Endometrial microvascular endothelial cells (primary cell): Measurements from ENCODE around the gene NFAM1. TPM values are rescaled to one million over a fixed set of nuclear protein-coding genes. Genes with fewer than 3 reads are reported as not detected.

ENCODE experiments used
- in situ Hi-C: cut with HindIII; loops from 2 replicates; pipeline ENCODE4 v1.10.0; 2017; ENCODE audit warnings: low sequenced_read_pairs, low pct_unique_long_range_greater_than_20kb; ENCODE audit errors: inconsistent ontology term
- total RNA-seq: library from RNA; depleted of rRNA; stranded (reverse); fragments of >200 nt; gene quantifications from one replicate; pipeline ENCODE4 v1.2.3, GENCODE V29; 2015; ENCODE audit errors: inconsistent ontology term

The NFAM1 gene
- total RNA-seq, 1 donor from 2014 or later, result not detected

DNA sequence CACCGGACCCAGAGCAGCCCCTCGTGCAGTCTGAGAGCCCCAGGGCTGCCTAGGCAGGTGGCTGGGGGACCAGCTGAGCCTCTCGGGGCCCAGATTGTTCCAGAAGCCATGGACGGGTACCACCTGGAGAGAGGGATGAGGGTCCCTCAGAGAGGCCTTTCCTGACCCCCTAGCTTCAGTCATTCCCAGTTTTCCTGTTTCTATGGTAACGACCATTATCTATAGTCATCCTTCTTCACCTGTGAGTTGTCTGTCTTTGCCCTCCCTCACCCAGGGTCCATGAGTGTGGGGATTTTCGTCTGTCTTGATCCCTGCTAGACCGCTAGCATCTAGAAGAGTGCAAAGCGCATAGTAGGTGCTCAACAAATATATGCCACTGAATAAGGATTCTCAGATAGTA lies 85.5 kb downstream of the NFAM1 start:
- in situ Hi-C loops, result loop anchor here (25.0 kb wide), 1 partner anchor 91 kb away; the partner anchor contains the start of gene NFAM1

DNA sequence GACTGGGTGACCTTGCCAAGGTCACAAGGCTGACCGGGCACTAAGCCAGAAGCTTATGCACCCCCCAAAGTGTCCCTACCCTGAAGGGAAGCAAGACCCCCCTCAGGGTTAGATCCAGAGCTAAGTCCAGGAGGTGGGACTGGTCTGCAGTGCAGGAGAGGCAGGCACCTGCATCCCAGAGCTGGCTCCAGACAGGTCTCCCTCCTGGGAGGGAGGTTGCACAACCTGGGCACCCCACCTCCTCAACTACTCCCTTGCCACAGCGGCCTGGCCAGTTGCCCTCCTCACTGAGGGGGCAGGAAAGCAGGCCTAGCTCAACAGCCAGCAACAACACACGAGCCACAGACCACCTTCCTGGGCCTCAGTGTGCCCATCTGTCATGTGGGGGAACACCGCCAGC lies 86.7 kb downstream of the NFAM1 start:
- in situ Hi-C loops, result loop anchor here (25.0 kb wide), 1 partner anchor 92 kb away; the partner anchor contains the start of gene NFAM1

DNA sequence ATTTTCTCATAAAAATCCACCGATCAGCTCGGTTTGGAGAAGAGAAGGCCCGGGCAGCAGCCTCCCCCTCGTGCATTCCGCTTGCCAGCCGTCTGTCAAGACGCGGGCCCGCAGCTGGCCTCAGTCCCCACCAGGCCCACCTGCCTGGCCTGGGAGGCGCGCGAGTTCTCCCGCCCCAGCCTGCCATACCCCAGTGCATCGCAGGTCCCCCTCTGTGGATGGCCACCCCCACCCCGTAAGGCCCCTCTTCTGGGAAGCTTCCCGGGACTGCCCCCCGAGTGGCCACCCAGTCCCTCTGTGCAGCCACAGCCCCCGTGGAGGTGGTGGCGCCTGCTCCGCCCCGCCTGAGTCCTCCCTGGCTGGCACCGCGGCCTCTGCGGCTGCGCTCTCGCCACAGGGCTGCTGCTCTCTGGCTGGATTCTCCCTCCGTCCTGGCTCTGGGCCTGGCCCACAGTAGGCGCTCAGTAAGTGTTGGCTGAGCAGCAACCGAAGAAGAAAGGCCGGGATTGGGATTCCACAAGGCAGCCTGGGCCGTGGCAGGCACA lies 87.8 kb downstream of the NFAM1 start:
- in situ Hi-C loops, result loop anchor here (25.0 kb wide), 1 partner anchor 93 kb away; the partner anchor contains the start of gene NFAM1

DNA sequence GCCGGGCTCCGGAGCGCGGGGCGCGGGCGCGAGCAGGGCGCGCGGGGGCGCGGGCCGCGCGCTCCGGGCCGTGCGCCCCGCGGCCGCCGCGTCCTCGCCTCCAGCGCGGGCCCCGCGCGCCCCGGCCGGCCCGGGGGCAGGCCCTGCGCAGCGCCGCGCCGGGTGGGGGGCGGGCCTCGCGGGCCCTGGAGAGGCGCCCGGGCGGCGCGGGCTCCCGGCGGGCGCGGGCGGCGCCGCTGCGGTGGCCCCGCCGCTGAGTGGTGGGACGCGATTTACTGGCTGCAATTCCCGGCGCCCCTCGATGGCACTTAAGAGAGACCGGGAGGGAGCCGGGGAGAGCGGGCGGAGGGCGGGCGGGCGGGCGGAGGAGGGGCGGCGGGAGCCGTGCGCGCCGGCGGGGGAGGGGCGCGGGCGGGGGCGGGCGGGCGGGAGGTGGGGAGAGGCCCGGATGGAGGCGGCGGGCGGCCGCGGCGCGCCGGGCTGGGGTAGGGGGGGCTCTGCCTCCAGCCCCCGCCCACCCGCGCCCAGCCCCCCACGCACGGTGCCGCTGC lies 88.6 kb downstream of the NFAM1 start:
- in situ Hi-C loops, result loop anchor here (25.0 kb wide), 1 partner anchor 94 kb away; the partner anchor contains the start of gene NFAM1

DNA sequence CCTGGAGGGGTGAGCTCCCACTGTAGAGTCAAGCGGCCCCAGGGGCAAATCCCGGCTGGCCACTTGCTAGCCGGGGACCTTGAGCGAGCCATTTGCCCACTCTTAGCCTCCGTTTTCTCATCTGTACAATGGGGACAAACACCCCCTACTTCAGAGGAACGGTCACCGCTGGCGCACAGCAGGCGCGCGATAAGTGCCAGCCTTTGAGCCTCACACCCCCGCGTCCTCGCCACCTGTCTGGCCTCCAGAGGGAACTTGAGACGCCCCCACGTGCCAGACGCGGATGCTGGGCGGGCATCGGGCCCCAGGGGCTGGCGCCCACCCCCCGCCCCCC lies 89.1 kb downstream of the NFAM1 start:
- in situ Hi-C loops, result loop anchor here (25.0 kb wide), 1 partner anchor 94 kb away; the partner anchor contains the start of gene NFAM1

DNA sequence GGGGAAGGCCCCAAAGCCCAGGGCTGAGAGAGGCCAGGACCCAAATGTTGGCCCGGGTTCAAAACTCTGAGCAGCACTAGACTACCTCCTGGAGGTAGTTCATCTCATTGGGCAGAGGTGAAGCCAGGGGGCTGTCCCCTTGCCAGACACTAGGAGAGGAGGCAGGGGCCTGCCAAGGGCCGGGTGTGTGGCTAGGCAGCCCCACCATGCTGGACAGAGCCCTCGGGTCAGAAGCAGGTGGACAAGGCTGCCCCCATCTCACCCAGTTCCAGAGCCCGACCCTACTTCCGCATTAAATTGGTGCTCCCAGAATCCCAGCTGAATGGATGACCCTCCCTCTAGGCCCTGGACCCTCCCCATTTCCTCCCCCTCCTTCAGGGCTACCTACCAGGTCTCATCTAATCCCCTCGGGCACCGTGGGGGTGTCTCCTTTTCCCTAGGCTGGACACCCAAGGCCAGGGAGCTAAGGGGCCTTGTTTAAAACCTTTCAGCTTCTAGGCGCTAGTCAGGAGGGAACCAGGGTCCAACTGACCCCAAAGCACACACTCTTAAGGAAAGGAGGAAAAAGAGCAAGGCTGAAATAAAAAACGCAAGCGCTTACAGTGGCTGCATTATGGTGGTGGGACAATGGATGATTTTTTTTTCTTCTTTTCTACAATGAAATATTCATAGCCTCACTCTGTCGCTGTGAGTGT lies 89.6 kb downstream of the NFAM1 start:
- in situ Hi-C loops, result loop anchor here (25.0 kb wide), 1 partner anchor 95 kb away; the partner anchor contains the start of gene NFAM1

DNA sequence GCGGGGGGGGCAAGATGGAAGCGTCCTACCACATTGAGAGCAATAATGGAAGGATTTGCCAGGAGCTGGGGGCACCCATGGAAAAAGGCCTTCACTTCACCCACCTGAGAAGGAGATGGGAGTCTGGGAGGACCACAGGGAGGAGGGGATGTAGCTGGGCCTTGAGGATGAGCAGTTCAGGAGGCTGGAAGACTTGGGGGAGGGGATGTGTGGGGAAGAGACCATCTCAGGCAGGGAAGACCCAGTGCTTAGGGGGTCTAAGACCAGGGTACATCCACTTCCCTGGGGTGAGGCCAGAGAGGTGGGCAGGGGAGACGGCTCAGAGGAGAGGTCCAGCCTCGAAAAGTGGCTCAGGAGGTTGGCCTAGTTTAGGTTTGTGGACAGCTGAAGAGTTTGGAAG lies 90.4 kb downstream of the NFAM1 start:
- in situ Hi-C loops, result loop anchor here (25.0 kb wide), 1 partner anchor 96 kb away; the partner anchor contains the start of gene NFAM1

DNA sequence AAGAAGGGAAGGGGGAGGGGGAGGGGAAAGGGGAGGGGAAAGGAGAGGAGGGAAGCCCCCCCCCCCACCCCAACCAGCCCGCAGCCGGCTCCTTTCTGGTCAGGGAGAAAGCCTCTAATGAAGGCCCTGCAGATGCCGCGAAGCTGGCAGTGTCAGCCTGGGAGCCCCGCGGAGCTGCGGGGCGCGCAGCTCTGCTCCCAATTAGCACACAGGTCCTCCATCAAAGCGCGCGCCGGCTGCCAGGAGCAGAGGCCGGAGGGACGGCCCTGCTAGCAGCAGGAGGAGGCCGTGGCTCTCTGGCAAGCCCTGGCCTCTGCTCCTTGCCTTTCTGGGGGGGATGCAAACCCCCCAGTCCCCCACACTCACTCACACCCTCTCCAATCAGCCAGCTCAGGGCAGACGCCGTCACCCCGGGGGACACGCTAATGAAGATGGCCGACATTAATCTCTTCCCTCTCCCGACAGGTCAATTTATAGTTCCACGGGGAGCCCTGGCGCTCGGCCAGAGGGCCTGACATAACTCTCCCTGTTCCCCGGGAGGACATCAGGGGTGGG lies 91.3 kb downstream of the NFAM1 start:
- in situ Hi-C loops, result loop anchor here (25.0 kb wide), 1 partner anchor 96 kb away; the partner anchor contains the start of gene NFAM1

DNA sequence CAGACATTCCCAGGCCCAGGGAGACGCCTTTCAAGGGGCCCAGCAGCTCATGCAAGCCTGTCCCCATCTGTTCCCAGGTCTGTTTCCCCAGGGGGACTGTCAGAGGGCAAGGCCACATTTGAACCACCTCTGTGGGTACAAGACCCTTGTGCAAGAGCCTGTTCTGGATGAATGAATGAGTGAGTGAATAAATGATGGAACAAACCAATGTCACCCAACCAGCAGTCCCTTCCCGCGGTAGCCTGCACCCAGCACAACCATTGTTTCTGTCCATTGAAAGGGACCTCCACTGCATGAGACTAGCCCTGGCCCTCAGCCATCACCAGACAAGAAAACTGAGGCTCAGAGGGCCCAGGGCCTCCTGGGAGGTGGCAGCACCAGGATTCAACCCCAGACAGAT lies 92.1 kb downstream of the NFAM1 start:
- in situ Hi-C loops, result loop anchor here (25.0 kb wide), 1 partner anchor 97 kb away; the partner anchor contains the start of gene NFAM1

DNA sequence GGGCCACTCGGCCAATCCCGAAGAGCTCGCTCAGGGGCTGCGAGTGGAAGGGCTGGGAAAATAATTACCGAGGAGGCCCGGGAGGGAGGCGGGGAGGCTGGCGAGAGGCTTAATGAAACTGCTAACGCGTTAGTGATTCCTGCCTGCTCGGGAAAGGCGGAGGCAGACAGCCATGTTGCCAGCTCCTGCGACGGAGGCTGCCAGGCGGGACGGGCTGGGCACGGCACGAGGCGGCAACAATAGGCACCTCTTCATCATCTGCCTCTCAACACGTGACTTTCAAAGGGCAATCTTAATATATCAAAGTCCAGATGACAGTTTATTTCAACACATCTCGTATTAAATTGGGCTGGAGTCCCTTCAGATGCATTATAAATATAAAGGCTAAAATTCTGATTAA lies 93.7 kb downstream of the NFAM1 start:
- in situ Hi-C loops, result loop anchor here (25.0 kb wide), 1 partner anchor 99 kb away; the partner anchor contains the start of gene NFAM1

DNA sequence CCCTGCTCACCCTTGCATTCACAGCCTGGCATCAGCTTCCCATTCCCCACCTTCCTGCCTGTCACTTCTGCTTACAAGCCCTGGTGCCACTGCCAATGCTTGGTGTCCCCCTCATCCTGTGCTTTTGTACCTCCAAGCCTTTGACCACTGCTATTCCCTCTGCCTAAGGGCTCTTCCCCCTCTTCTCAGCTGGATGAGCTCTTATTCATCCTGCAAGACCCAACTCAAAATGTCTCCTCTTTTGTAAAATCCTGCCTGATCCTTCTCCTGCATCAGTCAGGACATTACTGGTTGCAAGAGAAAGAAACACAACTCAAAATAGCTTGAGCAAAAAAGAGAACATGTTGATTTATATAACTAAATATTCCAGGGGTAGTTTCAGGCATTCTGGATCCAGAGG lies 94.8 kb downstream of the NFAM1 start:
- in situ Hi-C loops, result loop anchor here (25.0 kb wide), 1 partner anchor 100 kb away; the partner anchor contains the start of gene NFAM1

DNA sequence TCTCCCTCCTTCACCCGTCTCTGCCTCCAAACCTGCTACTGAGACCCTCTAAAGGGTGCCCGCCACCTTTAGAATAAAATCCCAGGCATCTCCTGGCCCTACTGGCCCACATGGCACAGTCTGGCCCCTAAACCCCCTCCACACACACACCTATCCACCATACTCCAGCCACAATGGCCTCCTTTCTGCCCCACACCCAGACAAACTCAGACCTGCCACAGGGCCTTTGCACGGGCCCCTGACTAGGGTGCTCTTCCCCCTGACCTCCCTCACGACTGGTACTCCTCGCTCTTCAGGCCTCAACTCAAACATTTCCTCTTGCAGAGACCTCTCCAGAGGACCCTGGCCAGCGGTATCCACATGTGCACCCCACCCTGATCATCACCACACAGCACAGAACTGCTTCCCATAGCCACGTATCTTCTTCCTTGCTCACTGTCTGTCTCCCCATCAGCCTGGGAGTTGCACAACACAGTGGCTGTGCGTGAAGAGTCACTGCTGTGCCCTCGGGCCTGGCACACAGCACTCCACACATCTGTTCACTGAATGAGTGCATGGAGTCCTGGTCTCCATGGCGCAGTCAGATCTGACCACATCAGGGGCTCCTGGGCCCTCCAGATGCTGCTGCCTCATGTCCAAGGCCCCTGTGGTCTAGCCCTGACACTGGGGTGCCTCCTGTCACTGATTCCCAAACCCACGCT lies 95.5 kb downstream of the NFAM1 start:
- in situ Hi-C loops, result loop anchor here (25.0 kb wide), 1 partner anchor 101 kb away; the partner anchor contains the start of gene NFAM1

DNA sequence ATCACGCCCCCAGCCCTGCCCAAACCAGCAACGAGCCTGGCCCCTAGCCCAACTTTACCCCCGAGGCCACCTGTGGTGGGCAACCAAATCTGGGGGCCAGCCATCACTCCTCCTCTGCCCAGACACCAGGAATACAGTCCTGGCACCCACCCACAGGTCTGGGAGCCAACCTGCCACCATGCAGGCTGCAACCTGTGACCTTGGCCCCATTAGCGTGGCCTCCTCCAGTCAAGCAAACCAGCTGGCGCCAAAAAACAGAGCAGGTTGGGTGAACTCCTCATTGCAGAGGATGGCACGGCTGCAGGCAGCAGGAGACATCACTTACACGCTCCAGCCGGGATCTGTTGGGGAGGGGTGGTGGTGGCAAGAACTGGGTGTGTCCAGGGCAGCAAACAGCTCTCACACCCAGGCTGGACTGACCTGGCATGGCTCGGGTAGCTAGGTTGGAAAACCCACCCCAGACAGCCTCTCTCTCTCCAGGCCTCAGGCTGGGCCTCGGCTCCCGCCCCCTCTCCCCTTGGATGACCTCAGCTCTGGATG lies 96.3 kb downstream of the NFAM1 start:
- in situ Hi-C loops, result loop anchor here (25.0 kb wide), 1 partner anchor 101 kb away; the partner anchor contains the start of gene NFAM1

DNA sequence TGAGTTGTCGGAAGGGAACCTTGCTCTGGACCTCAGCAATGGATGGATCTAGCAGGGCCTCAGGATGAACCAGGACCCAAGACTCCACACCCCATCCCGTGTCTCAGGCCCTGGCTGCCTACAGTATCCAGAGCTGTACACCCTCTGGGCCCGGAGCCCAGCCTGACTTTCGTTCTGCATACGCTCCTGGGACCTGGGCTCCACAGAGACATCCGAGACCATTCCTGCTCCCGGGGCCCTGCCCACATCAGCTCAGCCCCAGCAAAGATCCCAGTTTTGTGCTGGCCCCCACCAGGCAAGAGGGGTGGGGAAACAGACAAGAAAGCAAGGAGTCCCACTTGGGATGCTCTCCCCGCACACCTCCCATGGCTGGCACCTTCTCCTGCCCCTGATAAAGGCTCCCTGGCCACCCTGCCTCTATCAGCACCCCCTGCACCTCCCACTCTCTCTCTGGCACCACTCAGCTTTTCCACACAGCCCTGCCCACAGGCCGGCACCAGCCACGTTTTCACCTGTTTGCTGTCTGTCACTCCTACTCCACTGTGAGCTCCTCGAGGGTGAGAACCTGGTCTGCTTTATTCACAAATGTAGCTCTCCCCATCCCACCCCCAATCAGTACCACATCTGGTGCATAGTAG lies 97.2 kb downstream of the NFAM1 start:
- in situ Hi-C loops, result loop anchor here (25.0 kb wide), 1 partner anchor 102 kb away; the partner anchor contains the start of gene NFAM1

DNA sequence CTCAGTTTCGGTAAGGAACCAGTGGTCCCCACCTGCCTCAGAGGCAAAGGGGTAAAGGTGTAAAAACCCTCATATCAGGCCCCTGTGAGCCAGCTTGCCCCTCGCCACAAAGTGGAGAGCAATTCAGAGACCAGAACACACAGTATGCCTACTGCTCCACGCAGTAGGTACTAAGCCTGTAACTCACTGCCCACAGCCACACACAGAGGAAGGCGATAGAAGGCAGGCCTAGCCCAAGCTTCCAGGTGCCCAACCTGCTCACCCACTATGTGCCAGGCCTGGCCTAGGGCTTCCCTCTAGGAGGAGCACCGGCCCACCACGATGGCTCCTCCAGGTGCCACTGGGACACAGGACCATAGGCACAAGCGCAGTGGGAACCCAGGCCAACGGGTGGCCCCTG lies 98.7 kb downstream of the NFAM1 start:
- in situ Hi-C loops, result loop anchor here (25.0 kb wide), 1 partner anchor 104 kb away; the partner anchor contains the start of gene NFAM1

DNA sequence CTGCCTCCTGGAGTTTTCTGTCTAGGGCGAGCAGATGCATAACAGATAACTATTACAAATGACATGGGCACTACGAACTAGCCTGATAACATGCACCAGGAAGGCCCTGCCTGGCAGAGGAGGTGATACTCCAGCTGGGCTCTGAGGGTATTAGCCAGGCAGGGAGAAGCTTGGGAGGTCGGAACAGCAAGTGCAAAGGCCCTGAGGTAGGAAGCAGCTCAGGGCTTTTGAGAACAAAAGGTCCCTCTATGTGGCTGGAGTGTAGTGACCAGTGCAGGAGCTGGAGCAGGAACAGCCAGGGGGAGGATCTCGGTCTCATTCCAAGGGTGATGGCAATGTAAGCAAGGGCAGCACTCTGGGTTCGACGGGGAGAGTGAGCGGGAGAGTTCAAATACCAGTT lies 100.1 kb downstream of the NFAM1 start:
- in situ Hi-C loops, result loop anchor here (25.0 kb wide), 1 partner anchor 105 kb away; the partner anchor contains the start of gene NFAM1

DNA sequence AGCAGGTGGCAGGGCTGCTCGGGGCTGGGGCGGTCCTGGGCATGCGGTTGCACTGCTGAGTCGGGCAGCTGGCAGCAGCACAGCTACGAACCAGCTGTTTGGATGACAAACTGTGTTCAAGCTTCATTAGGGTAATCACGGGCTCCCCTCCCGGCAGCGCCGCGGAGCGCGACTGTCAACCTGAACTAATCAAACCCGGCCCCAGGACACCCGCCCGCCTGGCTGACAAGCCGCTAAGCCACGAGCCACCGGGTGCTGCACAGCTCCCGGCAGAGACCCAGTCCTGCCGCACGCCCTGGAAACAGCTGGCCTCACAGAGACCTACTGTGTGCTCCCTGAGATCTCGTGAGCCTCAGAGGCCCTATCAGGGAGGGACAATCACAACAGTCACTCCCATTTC lies 101.2 kb downstream of the NFAM1 start:
- in situ Hi-C loops, result loop anchor here (25.0 kb wide), 1 partner anchor 106 kb away; the partner anchor contains the start of gene NFAM1
